Astrocyte (in vitro differentiated cells and primary cell): ENCODE measurements around the gene CTNNA3. TPM values are rescaled to one million over a fixed set of nuclear protein-coding genes. Genes with fewer than 3 reads are reported as not detected.

Experiments used
- DNase-seq: peaks from one replicate; pipeline ENCODE4 v3.0.0-alpha.2; 2010; ENCODE audit warnings: low read depth
- FAIRE-seq: peaks from 2 replicates; lab custom pipeline; 2011; peaks lifted over from hg19 to GRCh38; lab: Jason Lieb, UNC
- H2AFZ ChIP-seq: 2 replicates; pipeline ENCODE4 v1.6.0; 2012; ENCODE audit warnings: low read depth, low read length, inconsistent platforms
- H3K27ac ChIP-seq: 2 replicates; pipeline ENCODE4 v1.5.1; 2011; ENCODE audit warnings: low read depth, low read length, inconsistent platforms
- H3K27me3 ChIP-seq: 2 replicates; pipeline ENCODE4 v1.6.0; 2011; ENCODE audit warnings: low read length, inconsistent platforms; ENCODE audit not compliant: insufficient read depth
- H3K36me3 ChIP-seq: 2 replicates; pipeline ENCODE4 v1.5.1; 2011; ENCODE audit warnings: low read length, inconsistent platforms; ENCODE audit not compliant: insufficient read depth
- H3K4me1 ChIP-seq: 2 replicates; pipeline ENCODE4 v1.5.1; 2011; ENCODE audit warnings: low read length, inconsistent platforms; ENCODE audit not compliant: insufficient read depth
- H3K4me2 ChIP-seq: 2 replicates; pipeline ENCODE4 v1.6.0; 2012; ENCODE audit warnings: low read length, inconsistent platforms
- H3K4me3 ChIP-seq: 2 replicates; pipeline ENCODE4 v1.5.1; 2011; ENCODE audit warnings: low read depth, mild to moderate bottlenecking, low read length, inconsistent platforms; ENCODE audit not compliant: insufficient read depth
- H3K79me2 ChIP-seq: 2 replicates; pipeline ENCODE4 v1.6.0; 2012; ENCODE audit warnings: mild to moderate bottlenecking, low read length, inconsistent platforms; ENCODE audit not compliant: insufficient read depth
- H3K9ac ChIP-seq: 2 replicates; pipeline ENCODE4 v1.6.0; 2012; ENCODE audit warnings: mild to moderate bottlenecking, low read length, inconsistent platforms
- H3K9me3 ChIP-seq: 2 replicates; pipeline ENCODE4 v1.5.1; 2012; ENCODE audit warnings: low read depth, mild to moderate bottlenecking, low read length, inconsistent platforms; ENCODE audit not compliant: insufficient read depth
- H4K20me1 ChIP-seq: 2 replicates; pipeline ENCODE4 v1.6.0; 2012; ENCODE audit warnings: low read length, inconsistent platforms; ENCODE audit not compliant: insufficient read depth
- H3K27ac Mint-ChIP-seq: one replicate; pipeline ENCODE4 v1.8.0; 2021; ENCODE audit warnings: mild to moderate bottlenecking, mixed read lengths; ENCODE audit not compliant: unreplicated experiment
- H3K27me3 Mint-ChIP-seq: one replicate; pipeline ENCODE4 v1.8.0; 2021; ENCODE audit warnings: low read depth, mixed read lengths; ENCODE audit not compliant: unreplicated experiment
- H3K36me3 Mint-ChIP-seq: one replicate; pipeline ENCODE4 v1.8.0; 2021; ENCODE audit warnings: low read depth, mixed read lengths; ENCODE audit not compliant: unreplicated experiment
- H3K4me1 Mint-ChIP-seq: one replicate; pipeline ENCODE4 v1.8.0; 2021; ENCODE audit warnings: low read depth, mixed read lengths; ENCODE audit not compliant: unreplicated experiment
- H3K4me3 Mint-ChIP-seq: one replicate; pipeline ENCODE4 v1.8.0; 2021; ENCODE audit warnings: mild to moderate bottlenecking, moderate library complexity, mixed read lengths; ENCODE audit not compliant: unreplicated experiment
- H3K9me3 Mint-ChIP-seq: one replicate; pipeline ENCODE4 v1.8.0; 2021; ENCODE audit warnings: mild to moderate bottlenecking, mixed read lengths; ENCODE audit not compliant: unreplicated experiment
- CTCF ChIP-seq: IDR thresholded peaks from 2 replicates; pipeline ENCODE4 v1.5.1; 2011; ENCODE audit warnings: low read depth, mild to moderate bottlenecking, inconsistent platforms, low read length, moderate library complexity; ENCODE audit not compliant: insufficient read depth
- EZH2 ChIP-seq: IDR thresholded peaks from 2 replicates; pipeline ENCODE4 v1.6.1; 2012; ENCODE audit warnings: mild to moderate bottlenecking, low read length, inconsistent platforms; ENCODE audit not compliant: insufficient read depth
- total RNA-seq: library from RNA; stranded (reverse); gene quantifications from 2 replicates; pipeline ENCODE4 v1.2.1, GENCODE V29; 2021

Gene CTNNA3
- total RNA-seq, 1 donor from 2014 or later = 0.73 TPM

GRCh38 chr10:67171970-67172369 lies 524.0 kb downstream of the CTNNA3 start:
- no peaks in the 10 kb centered on the region for H3K36me3 Mint-ChIP-seq
- no peaks in the 10 kb centered on the region for H3K4me1 ChIP-seq
- FAIRE-seq = no peak

GRCh38 chr10:67156239-67156638 lies 539.8 kb downstream of the CTNNA3 start:
- Histone ChIP-seq H3K4me1 (no peaks in the 10 kb centered on the region), H3K9me3 (no peaks in the 10 kb centered on the region), H3K9ac (no peak overlapping the region), H4K20me1 (no peaks in the 10 kb centered on the region), H3K36me3 (no peaks in the 10 kb centered on the region), H3K4me3 (no peak overlapping the region), H3K79me2 (no peaks in the 10 kb centered on the region), H3K4me2 (no peak overlapping the region), H3K27me3 (no peaks in the 10 kb centered on the region), H3K27ac (no peak overlapping the region), H2AFZ (no peak overlapping the region)
- Mint-ChIP-seq H3K27me3 (no peaks in the 10 kb centered on the region), H3K9me3 (peaks cover 2% of the 10 kb centered on the region), H3K4me1 (no peaks in the 10 kb centered on the region), H3K36me3 (no peaks in the 10 kb centered on the region), H3K4me3 (no peak overlapping the region), H3K27ac (no peak overlapping the region)
- DNase-seq (no peak), FAIRE-seq (no peak)
- TF ChIP-seq CTCF = no peak
- no peak for TF ChIP-seq EZH2

More at GRCh38 chr10:67171970-67172369, 524.0 kb downstream of the CTNNA3 start:
- H3K27ac Mint-ChIP-seq = no peak overlapping the region
- Histone ChIP-seq H3K79me2 (no peaks in the 10 kb centered on the region), H3K4me3 (no peak overlapping the region), H3K9me3 (no peaks in the 10 kb centered on the region), H3K36me3 (no peaks in the 10 kb centered on the region), H4K20me1 (no peaks in the 10 kb centered on the region), H3K27ac (no peak overlapping the region), H3K27me3 (no peaks in the 10 kb centered on the region), H3K9ac (no peak overlapping the region), H2AFZ (no peak overlapping the region), H3K4me2 (no peak overlapping the region)
- no peaks in the 10 kb centered on the region for H3K27me3 Mint-ChIP-seq
- TF ChIP-seq EZH2 (no peak), CTCF (no peak)
- peaks cover 5% of the 10 kb centered on the region for H3K9me3 Mint-ChIP-seq
- no peak overlapping the region for H3K4me3 Mint-ChIP-seq
- H3K4me1 Mint-ChIP-seq = no peaks in the 10 kb centered on the region
- DNase-seq = no peak

- no peak for FAIRE-seq
- H3K27me3 Mint-ChIP-seq = no peaks in the 10 kb centered on the region
- no peak for DNase-seq
- Histone ChIP-seq H3K79me2 (no peaks in the 10 kb centered on the region), H3K9me3 (no peaks in the 10 kb centered on the region), H3K36me3 (no peaks in the 10 kb centered on the region), H3K27me3 (no peaks in the 10 kb centered on the region), H3K27ac (no peak overlapping the region), H3K4me3 (no peak overlapping the region), H3K9ac (no peak overlapping the region), H3K4me1 (no peaks in the 10 kb centered on the region), H4K20me1 (no peaks in the 10 kb centered on the region), H2AFZ (no peak overlapping the region), H3K4me2 (no peak overlapping the region)
- H3K4me3 Mint-ChIP-seq = no peak overlapping the region
- H3K36me3 Mint-ChIP-seq = no peaks in the 10 kb centered on the region
- no peak overlapping the region for H3K27ac Mint-ChIP-seq
- H3K9me3 Mint-ChIP-seq = no peaks in the 10 kb centered on the region
- TF ChIP-seq EZH2 (no peak), CTCF (no peak)
- H3K4me1 Mint-ChIP-seq = no peaks in the 10 kb centered on the region
Measured at GRCh38 chr10:67151471-67151870, 544.5 kb downstream of the CTNNA3 start.
